ENCODE results near the gene CPNE7.
A peak's percentile ranks its signal among the peaks of the same experiment; 100 is the strongest.

CPNE7 gene

DNA sequence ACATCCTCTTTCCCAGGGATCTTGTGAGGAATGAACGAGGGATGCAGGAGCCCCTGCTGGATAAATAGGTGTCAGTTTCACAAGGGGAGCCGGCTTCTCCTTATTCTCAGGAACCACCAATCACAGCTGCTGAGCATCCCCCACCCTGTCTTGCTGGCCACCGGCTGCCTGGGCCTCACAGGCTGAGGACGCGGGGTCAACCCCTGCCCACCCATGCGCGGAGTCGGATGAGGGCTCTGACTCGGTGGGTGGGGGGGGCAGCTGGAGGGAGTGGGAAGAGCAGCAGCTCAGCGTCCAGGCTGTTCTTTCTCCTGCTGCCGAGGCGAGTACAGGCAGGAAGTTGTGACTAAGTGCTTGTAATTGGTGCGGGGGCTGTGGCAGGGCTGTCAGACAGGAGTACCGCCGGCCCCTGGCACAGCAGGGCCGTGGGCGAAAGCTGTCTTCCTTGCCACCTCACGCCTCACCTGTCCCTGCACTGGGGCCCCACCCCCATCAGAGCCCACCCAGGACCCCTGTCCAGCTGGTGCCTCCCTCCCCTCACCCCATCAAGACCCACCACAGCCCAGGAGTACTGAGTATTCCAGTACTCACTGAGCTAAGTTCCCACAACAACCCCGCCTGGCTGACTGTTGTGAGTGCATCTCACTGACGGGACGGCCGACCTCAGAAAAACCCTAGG is 26.9 kb downstream of the CPNE7 start (continued):
- TF ChIP-seq, protein P1, sequence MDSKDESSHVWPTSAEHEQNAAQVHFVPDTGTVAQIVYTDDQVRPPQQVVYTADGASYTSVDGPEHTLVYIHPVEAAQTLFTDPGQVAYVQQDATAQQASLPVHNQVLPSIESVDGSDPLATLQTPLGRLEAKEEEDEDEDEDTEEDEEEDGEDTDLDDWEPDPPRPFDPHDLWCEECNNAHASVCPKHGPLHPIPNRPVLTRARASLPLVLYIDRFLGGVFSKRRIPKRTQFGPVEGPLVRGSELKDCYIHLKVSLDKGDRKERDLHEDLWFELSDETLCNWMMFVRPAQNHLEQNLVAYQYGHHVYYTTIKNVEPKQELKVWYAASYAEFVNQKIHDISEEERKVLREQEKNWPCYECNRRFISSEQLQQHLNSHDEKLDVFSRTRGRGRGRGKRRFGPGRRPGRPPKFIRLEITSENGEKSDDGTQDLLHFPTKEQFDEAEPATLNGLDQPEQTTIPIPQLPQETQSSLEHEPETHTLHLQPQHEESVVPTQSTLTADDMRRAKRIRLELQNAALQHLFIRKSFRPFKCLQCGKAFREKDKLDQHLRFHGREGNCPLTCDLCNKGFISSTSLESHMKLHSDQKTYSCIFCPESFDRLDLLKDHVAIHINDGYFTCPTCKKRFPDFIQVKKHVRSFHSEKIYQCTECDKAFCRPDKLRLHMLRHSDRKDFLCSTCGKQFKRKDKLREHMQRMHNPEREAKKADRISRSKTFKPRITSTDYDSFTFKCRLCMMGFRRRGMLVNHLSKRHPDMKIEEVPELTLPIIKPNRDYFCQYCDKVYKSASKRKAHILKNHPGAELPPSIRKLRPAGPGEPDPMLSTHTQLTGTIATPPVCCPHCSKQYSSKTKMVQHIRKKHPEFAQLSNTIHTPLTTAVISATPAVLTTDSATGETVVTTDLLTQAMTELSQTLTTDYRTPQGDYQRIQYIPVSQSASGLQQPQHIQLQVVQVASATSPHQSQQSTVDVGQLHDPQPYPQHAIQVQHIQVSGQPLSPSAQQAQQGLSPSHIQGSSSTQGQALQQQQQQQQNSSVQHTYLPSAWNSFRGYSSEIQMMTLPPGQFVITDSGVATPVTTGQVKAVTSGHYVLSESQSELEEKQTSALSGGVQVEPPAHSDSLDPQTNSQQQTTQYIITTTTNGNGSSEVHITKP (tag by site-specific recombination; IDR thresholded peaks at IDR 0.05): no peak
- TF ChIP-seq ZSCAN16 (tag by site-specific recombination; IDR thresholded peaks at IDR 0.05) (peak; percentile 90), SP2 (tag by site-specific recombination; IDR thresholded peaks at IDR 0.05) (0 out of 2 replicates have a peak, but pooled peaks have one; percentile 20), ZNF140 (tag by site-specific recombination; IDR thresholded peaks at IDR 0.05) (no peak), ZNF133 (tag by site-specific recombination; IDR thresholded peaks at IDR 0.05) (no peak), ZNF24 (tag by site-specific recombination; IDR thresholded peaks at IDR 0.05) (no peak), ZNF768 (tag by site-specific recombination; IDR thresholded peaks at IDR 0.05) (no peak; the same call in 1 of the 2 replicates), ZBTB17 (tag by site-specific recombination; IDR thresholded peaks at IDR 0.05) (peak; percentile 56), ZNF561 (tag by site-specific recombination; IDR thresholded peaks at IDR 0.05; ENCODE audit: borderline replicate concordance) (no peak), ZNF473 (tag by site-specific recombination; IDR thresholded peaks at IDR 0.05) (no peak), ZNF830 (tag by site-specific recombination; IDR thresholded peaks at IDR 0.05; ENCODE audit: low read depth) (no peak), ZNF10 (tag by site-specific recombination; IDR thresholded peaks at IDR 0.05) (0 out of 2 replicates have a peak, but pooled peaks have one; percentile 30), RBAK (tag by site-specific recombination; IDR thresholded peaks at IDR 0.05) (no peak), BCL11B (tag by site-specific recombination; IDR thresholded peaks at IDR 0.05; ENCODE audit: low read depth) (no peak), ZNF404 (tag by site-specific recombination; IDR thresholded peaks at IDR 0.05) (no peak)
- TF ChIP-seq, protein P2, sequence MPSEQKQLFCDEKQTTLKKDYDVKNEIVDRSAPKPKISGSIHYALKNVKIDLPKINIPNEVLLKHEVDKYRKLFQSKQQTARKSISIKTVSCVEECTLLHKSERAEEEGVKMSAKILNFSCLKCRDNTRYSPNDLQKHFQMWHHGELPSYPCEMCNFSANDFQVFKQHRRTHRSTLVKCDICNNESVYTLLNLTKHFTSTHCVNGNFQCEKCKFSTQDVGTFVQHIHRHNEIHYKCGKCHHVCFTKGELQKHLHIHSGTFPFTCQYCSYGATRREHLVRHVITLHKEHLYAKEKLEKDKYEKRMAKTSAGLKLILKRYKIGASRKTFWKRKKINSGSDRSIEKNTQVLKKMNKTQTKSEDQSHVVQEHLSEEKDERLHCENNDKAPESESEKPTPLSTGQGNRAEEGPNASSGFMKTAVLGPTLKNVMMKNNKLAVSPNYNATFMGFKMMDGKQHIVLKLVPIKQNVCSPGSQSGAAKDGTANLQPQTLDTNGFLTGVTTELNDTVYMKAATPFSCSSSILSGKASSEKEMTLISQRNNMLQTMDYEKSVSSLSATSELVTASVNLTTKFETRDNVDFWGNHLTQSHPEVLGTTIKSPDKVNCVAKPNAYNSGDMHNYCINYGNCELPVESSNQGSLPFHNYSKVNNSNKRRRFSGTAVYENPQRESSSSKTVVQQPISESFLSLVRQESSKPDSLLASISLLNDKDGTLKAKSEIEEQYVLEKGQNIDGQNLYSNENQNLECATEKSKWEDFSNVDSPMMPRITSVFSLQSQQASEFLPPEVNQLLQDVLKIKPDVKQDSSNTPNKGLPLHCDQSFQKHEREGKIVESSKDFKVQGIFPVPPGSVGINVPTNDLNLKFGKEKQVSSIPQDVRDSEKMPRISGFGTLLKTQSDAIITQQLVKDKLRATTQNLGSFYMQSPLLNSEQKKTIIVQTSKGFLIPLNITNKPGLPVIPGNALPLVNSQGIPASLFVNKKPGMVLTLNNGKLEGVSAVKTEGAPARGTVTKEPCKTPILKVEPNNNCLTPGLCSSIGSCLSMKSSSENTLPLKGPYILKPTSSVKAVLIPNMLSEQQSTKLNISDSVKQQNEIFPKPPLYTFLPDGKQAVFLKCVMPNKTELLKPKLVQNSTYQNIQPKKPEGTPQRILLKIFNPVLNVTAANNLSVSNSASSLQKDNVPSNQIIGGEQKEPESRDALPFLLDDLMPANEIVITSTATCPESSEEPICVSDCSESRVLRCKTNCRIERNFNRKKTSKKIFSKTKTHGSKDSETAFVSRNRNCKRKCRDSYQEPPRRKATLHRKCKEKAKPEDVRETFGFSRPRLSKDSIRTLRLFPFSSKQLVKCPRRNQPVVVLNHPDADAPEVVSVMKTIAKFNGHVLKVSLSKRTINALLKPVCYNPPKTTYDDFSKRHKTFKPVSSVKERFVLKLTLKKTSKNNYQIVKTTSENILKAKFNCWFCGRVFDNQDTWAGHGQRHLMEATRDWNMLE (tag by site-specific recombination; conservative IDR thresholded peaks at IDR 0.05; ENCODE audit: low read depth): no peak
- TF ChIP-seq, protein P3, sequence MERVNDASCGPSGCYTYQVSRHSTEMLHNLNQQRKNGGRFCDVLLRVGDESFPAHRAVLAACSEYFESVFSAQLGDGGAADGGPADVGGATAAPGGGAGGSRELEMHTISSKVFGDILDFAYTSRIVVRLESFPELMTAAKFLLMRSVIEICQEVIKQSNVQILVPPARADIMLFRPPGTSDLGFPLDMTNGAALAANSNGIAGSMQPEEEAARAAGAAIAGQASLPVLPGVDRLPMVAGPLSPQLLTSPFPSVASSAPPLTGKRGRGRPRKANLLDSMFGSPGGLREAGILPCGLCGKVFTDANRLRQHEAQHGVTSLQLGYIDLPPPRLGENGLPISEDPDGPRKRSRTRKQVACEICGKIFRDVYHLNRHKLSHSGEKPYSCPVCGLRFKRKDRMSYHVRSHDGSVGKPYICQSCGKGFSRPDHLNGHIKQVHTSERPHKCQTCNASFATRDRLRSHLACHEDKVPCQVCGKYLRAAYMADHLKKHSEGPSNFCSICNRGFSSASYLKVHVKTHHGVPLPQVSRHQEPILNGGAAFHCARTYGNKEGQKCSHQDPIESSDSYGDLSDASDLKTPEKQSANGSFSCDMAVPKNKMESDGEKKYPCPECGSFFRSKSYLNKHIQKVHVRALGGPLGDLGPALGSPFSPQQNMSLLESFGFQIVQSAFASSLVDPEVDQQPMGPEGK (tag by site-specific recombination; IDR thresholded peaks at IDR 0.05): peak; percentile 73
- TF ChIP-seq, protein P4, sequence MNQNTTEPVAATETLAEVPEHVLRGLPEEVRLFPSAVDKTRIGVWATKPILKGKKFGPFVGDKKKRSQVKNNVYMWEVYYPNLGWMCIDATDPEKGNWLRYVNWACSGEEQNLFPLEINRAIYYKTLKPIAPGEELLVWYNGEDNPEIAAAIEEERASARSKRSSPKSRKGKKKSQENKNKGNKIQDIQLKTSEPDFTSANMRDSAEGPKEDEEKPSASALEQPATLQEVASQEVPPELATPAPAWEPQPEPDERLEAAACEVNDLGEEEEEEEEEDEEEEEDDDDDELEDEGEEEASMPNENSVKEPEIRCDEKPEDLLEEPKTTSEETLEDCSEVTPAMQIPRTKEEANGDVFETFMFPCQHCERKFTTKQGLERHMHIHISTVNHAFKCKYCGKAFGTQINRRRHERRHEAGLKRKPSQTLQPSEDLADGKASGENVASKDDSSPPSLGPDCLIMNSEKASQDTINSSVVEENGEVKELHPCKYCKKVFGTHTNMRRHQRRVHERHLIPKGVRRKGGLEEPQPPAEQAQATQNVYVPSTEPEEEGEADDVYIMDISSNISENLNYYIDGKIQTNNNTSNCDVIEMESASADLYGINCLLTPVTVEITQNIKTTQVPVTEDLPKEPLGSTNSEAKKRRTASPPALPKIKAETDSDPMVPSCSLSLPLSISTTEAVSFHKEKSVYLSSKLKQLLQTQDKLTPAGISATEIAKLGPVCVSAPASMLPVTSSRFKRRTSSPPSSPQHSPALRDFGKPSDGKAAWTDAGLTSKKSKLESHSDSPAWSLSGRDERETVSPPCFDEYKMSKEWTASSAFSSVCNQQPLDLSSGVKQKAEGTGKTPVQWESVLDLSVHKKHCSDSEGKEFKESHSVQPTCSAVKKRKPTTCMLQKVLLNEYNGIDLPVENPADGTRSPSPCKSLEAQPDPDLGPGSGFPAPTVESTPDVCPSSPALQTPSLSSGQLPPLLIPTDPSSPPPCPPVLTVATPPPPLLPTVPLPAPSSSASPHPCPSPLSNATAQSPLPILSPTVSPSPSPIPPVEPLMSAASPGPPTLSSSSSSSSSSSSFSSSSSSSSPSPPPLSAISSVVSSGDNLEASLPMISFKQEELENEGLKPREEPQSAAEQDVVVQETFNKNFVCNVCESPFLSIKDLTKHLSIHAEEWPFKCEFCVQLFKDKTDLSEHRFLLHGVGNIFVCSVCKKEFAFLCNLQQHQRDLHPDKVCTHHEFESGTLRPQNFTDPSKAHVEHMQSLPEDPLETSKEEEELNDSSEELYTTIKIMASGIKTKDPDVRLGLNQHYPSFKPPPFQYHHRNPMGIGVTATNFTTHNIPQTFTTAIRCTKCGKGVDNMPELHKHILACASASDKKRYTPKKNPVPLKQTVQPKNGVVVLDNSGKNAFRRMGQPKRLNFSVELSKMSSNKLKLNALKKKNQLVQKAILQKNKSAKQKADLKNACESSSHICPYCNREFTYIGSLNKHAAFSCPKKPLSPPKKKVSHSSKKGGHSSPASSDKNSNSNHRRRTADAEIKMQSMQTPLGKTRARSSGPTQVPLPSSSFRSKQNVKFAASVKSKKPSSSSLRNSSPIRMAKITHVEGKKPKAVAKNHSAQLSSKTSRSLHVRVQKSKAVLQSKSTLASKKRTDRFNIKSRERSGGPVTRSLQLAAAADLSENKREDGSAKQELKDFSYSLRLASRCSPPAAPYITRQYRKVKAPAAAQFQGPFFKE (tag by site-specific recombination; IDR thresholded peaks at IDR 0.05; ENCODE audit: borderline replicate concordance): no peak
- TF ChIP-seq, protein P5, sequence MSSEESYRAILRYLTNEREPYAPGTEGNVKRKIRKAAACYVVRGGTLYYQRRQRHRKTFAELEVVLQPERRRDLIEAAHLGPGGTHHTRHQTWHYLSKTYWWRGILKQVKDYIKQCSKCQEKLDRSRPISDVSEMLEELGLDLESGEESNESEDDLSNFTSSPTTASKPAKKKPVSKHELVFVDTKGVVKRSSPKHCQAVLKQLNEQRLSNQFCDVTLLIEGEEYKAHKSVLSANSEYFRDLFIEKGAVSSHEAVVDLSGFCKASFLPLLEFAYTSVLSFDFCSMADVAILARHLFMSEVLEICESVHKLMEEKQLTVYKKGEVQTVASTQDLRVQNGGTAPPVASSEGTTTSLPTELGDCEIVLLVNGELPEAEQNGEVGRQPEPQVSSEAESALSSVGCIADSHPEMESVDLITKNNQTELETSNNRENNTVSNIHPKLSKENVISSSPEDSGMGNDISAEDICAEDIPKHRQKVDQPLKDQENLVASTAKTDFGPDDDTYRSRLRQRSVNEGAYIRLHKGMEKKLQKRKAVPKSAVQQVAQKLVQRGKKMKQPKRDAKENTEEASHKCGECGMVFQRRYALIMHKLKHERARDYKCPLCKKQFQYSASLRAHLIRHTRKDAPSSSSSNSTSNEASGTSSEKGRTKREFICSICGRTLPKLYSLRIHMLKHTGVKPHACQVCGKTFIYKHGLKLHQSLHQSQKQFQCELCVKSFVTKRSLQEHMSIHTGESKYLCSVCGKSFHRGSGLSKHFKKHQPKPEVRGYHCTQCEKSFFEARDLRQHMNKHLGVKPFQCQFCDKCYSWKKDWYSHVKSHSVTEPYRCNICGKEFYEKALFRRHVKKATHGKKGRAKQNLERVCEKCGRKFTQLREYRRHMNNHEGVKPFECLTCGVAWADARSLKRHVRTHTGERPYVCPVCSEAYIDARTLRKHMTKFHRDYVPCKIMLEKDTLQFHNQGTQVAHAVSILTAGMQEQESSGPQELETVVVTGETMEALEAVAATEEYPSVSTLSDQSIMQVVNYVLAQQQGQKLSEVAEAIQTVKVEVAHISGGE (tag by site-specific recombination; conservative IDR thresholded peaks at IDR 0.05; ENCODE audit: low read depth): no peak

All from HEK293 (cell line).